Aorta (tissue), 5 donors: Measurements from ENCODE around the gene ACAT1. TPM values are rescaled to one million over a fixed set of nuclear protein-coding genes. Genes with fewer than 3 reads are reported as not detected.
"Not testable (repeated sequence)": the region's sequence is repeated elsewhere in the genome, so short reads cannot be mapped to it uniquely, and the experiment has no call there.

Source experiments
- ATAC-seq: fragments of 200-7000 bp; cut with Tn5 transposase; one replicate; pipeline ENCODE4 v1.9.1; 2022; ENCODE audit warnings: moderate library complexity; ENCODE audit not compliant: low FRiP score
- DNase-seq, 2 donors: peaks; one replicate each; pipeline ENCODE4 v3.0.0-alpha.2; 2020
- H3K27ac ChIP-seq, 2 donors: one replicate each; pipeline ENCODE4 v1.5.1; 2013; ENCODE audit warnings: low read length in 2 of 2, mild to moderate bottlenecking in 2 of 2, moderate library complexity in 2 of 2, control low read depth in 1 of 2, inconsistent platforms in 1 of 2, low read depth in 1 of 2
- H3K27me3 ChIP-seq, 2 donors: one replicate each; pipeline ENCODE4 v1.6.1; 2013; ENCODE audit warnings: control low read depth in 1 of 2, low read length in 1 of 2, mild to moderate bottlenecking in 1 of 2, moderate library complexity in 1 of 2; ENCODE audit not compliant: insufficient read depth in 2 of 2, control insufficient read depth in 1 of 2
- H3K36me3 ChIP-seq, 2 donors: one replicate each; pipeline ENCODE4 v1.6.1; 2013; ENCODE audit warnings: control low read depth in 1 of 2, low read length in 1 of 2, mild to moderate bottlenecking in 1 of 2; ENCODE audit not compliant: insufficient read depth in 2 of 2, control insufficient read depth in 1 of 2
- H3K4me1 ChIP-seq, 2 donors: one replicate each; pipeline ENCODE4 v1.6.1; 2013; ENCODE audit warnings: low read length in 2 of 2, control low read depth in 1 of 2, mild to moderate bottlenecking in 1 of 2, moderate library complexity in 1 of 2; ENCODE audit not compliant: insufficient read depth in 2 of 2, control insufficient read depth in 1 of 2
- H3K4me3 ChIP-seq, 2 donors: one replicate each; pipeline ENCODE4 v1.5.1; 2013; ENCODE audit warnings: low read length in 2 of 2, control low read depth in 1 of 2, mild to moderate bottlenecking in 1 of 2
- H3K9me3 ChIP-seq: one replicate; pipeline ENCODE4 v1.6.1; 2013; ENCODE audit warnings: mild to moderate bottlenecking, low read length; ENCODE audit not compliant: control insufficient read depth
- WGBS, 2 donors: extraction: QIAGEN DNeasy Blood & Tissue Kit; methylation state at CpG; one replicate each; pipeline ENCODE4 v1.1.7; 2013; 5-methylcytosine and 5-hydroxymethylcytosine counted together
- intact Hi-C, 2 donors: fragments of 100-400 bp; cut with DNase I; formaldehyde crosslinking; loops; one replicate each; pipeline versions ENCODE4 v1.14.2 to v1.15.0; 2022
- polyA plus RNA-seq, 2 donors: library from polyadenylated mRNA; stranded (reverse); fragments of 200-250 nt; gene quantifications; one replicate each; pipeline ENCODE4 v1.2.3, GENCODE V29; 2013
- total RNA-seq, 2 donors: library from RNA; stranded (reverse); fragmentation: NEBNext Ultra II Directional; extraction: Animal tissue kit (Norgen Biotek cat#: 25700); gene quantifications; one replicate each; pipeline ENCODE4 v1.2.1, GENCODE V29; 2021
- donor health status: healthy with polysubstance abuse.
- donor health status: Bipolar disorder and iron deficiency.
- donor health status: DM: no; HTN: no; CAD: no.
- donor health status: DM: no; HTN: no; CAD: no.
- donor health status: DM: yes; HTN: yes; CAD: no.

Gene ACAT1
- total and polyA plus RNA-seq, 4 donors = 65.8 to 102 (median 74.1) TPM

GRCh38 chr11:108112057-108112456, 9.3 kb upstream of the ACAT1 start:
- Histone ChIP-seq H3K36me3 (no peaks in the 10 kb centered on the region), H3K4me3 (no peak overlapping the region), H3K9me3 (no peaks in the 10 kb centered on the region), H3K27me3 (no peaks in the 10 kb centered on the region), H3K27ac (no peak overlapping the region), H3K4me1 (peaks cover 0 to 6% of the 10 kb centered on the region in 2 donors)
- intact Hi-C loops = no loop called here
- ATAC-seq (no peak), DNase-seq (no peak)
- 96 to 98% methylated on average over 2 of the region's 2 CpGs for WGBS, 2 donors

- Histone ChIP-seq H3K4me1 (peaks cover 0 to 6% of the 10 kb centered on the region in 2 donors), H3K27me3 (no peaks in the 10 kb centered on the region), H3K27ac (peak overlapping the region; percentile 54 to 93), H3K36me3 (no peaks in the 10 kb centered on the region), H3K9me3 (no peaks in the 10 kb centered on the region), H3K4me3 (no peak overlapping the region)
- intact Hi-C loops = no loop called here
- ATAC-seq = peak; percentile 93
- WGBS, 2 donors = 11 to 16% methylated on average over 5 of the region's 5 CpGs
- DNase-seq = peak; percentile 82 to 94
Observed at GRCh38 chr11:108115500-108116140, 5.7 kb upstream of the ACAT1 start.

GRCh38 chr11:108117746-108118371, 3.5 kb upstream of the ACAT1 start:
- Histone ChIP-seq H3K27ac (no peak overlapping the region), H3K4me1 (peaks cover 0 to 6% of the 10 kb centered on the region in 2 donors), H3K9me3 (no peaks in the 10 kb centered on the region), H3K36me3 (no peaks in the 10 kb centered on the region), H3K4me3 (no peak overlapping the region), H3K27me3 (no peaks in the 10 kb centered on the region)
- intact Hi-C loops = no loop called here
- no peak for DNase-seq
- ATAC-seq = no peak

- peak; percentile 13 for ATAC-seq
- not testable (repeated sequence) for H3K4me3 ChIP-seq, H3K4me1 ChIP-seq, H3K36me3 ChIP-seq, H3K9me3 ChIP-seq, DNase-seq, H3K27me3 ChIP-seq
- WGBS, 2 donors = 49 to 54% methylated on average over 7 of the region's 7 CpGs
- H3K27ac ChIP-seq = peak overlapping the region in 1 of 2 donors; percentile 35
- intact Hi-C loops = loop anchor here in 1 of 2 donors (2.0 to 5.0 kb wide), 2 partner anchors 102 to 541 kb away; partner anchors contain the start of genes ATM and NPAT
Observed at GRCh38 chr11:108120936-108121273, 462 bp upstream of the ACAT1 start.

GRCh38 chr11:108122166-108122628, 830 bp downstream of the ACAT1 start:
- H3K9me3 ChIP-seq = no peaks in the 10 kb centered on the region
- no peaks in the 10 kb centered on the region for H3K36me3 ChIP-seq
- 9 to 11% methylated on average over 9 of the region's 9 CpGs for WGBS, 2 donors
- peak overlapping the region; percentile 73 to 78 for H3K4me3 ChIP-seq
- intact Hi-C loops = loop anchor here in 1 of 2 donors (5.0 kb wide), 1 partner anchor 540 kb away; no protein-coding TSS in a partner anchor
- no peaks in the 10 kb centered on the region for H3K27me3 ChIP-seq
- DNase-seq = no peak
- peak; percentile 36 for ATAC-seq
- H3K27ac ChIP-seq = peak overlapping the region; percentile 77 to 88
- no peaks in the 10 kb centered on the region for H3K4me1 ChIP-seq

GRCh38 chr11:108125096-108125495, 3.7 kb downstream of the ACAT1 start:
- Histone ChIP-seq H3K27ac (no peak overlapping the region), H3K27me3 (no peaks in the 10 kb centered on the region), H3K4me1 (peaks cover 0 to 2% of the 10 kb centered on the region in 2 donors), H3K9me3 (no peaks in the 10 kb centered on the region), H3K36me3 (no peaks in the 10 kb centered on the region), H3K4me3 (no peak overlapping the region)
- 93 to 95% methylated on average over 5 of the region's 5 CpGs for WGBS, 2 donors
- DNase-seq = no peak
- no peak for ATAC-seq
- intact Hi-C loops = no loop called here

- no peak for DNase-seq
- H3K36me3 ChIP-seq = no peaks in the 10 kb centered on the region
- peaks cover 1 to 2% of the 10 kb centered on the region in 2 donors for H3K4me1 ChIP-seq
- no peak for ATAC-seq
- intact Hi-C loops = no loop called here
- H3K27ac ChIP-seq = no peak overlapping the region
- WGBS, 2 donors = 97 to 98% methylated on average over 2 of the region's 2 CpGs
- H3K27me3 ChIP-seq = no peaks in the 10 kb centered on the region
- H3K9me3 ChIP-seq = no peaks in the 10 kb centered on the region
- no peak overlapping the region for H3K4me3 ChIP-seq
Observed at GRCh38 chr11:108128772-108129171, 7.4 kb downstream of the ACAT1 start.

- Histone ChIP-seq H3K27me3 (no peaks in the 10 kb centered on the region), H3K36me3 (no peaks in the 10 kb centered on the region), H3K4me3 (no peak overlapping the region), H3K9me3 (no peaks in the 10 kb centered on the region), H3K4me1 (peaks cover 1 to 2% of the 10 kb centered on the region in 2 donors), H3K27ac (no peak overlapping the region)
- DNase-seq (no peak), ATAC-seq (no peak)
- intact Hi-C loops = no loop called here
- 89 to 95% methylated on average over 1 of the region's 1 CpG for WGBS, 2 donors
Observed at GRCh38 chr11:108131993-108132392, 10.6 kb downstream of the ACAT1 start.

GRCh38 chr11:108132993-108133538, 11.7 kb downstream of the ACAT1 start:
- DNase-seq, H3K9me3 ChIP-seq, H3K4me1 ChIP-seq, ATAC-seq, H3K27ac ChIP-seq, intact Hi-C loops, H3K27me3 ChIP-seq, H3K36me3 ChIP-seq, H3K4me3 ChIP-seq: not testable (repeated sequence)
- WGBS, 2 donors = 92 to 95% methylated on average over 2 of the region's 2 CpGs
